GM21717 (cell line): ENCODE data around the gene SFI1.
"Not testable (repeated sequence)": the region's sequence is repeated elsewhere in the genome, so short reads cannot be mapped to it uniquely, and the experiment has no call there.

Experiments used
- ATAC-seq: cut with Tn5 transposase; IDR thresholded peaks from one replicate; pipeline ENCODE4 v1.9.1; 2021; ENCODE audit warnings: mild to moderate bottlenecking, moderate library complexity; ENCODE audit not compliant: unreplicated experiment

SFI1 gene

GRCh38 chr22:31490496-31490925 lies 5.8 kb upstream of the SFI1 start:
- ATAC-seq: peak; percentile 45

GRCh38 chr22:31491218-31491962 lies 4.9 kb upstream of the SFI1 start:
- no peak for ATAC-seq

GRCh38 chr22:31492151-31492550 lies 4.2 kb upstream of the SFI1 start:
- no peak for ATAC-seq

- ATAC-seq: not testable (repeated sequence)
Measured at GRCh38 chr22:31493355-31493754, 3.0 kb upstream of the SFI1 start.

- ATAC-seq: no peak
Measured at GRCh38 chr22:31495343-31495742, 993 bp upstream of the SFI1 start.

- peak; percentile 10 for ATAC-seq
Measured at GRCh38 chr22:31496735-31497146, 405 bp downstream of the SFI1 start.

GRCh38 chr22:31497148-31497938 lies 1.0 kb downstream of the SFI1 start:
- ATAC-seq: no peak

GRCh38 chr22:31501738-31502137 lies 5.4 kb downstream of the SFI1 start:
- no peak for ATAC-seq

- ATAC-seq: no peak
Measured at GRCh38 chr22:31503211-31503964, 7.1 kb downstream of the SFI1 start.

- no peak for ATAC-seq
Measured at GRCh38 chr22:31504282-31504681, 7.9 kb downstream of the SFI1 start.

GRCh38 chr22:31507517-31507916 lies 11.2 kb downstream of the SFI1 start:
- not testable (repeated sequence) for ATAC-seq

- ATAC-seq: no peak
Measured at GRCh38 chr22:31508536-31508935, 12.2 kb downstream of the SFI1 start.

GRCh38 chr22:31509061-31509762 lies 12.9 kb downstream of the SFI1 start:
- no peak for ATAC-seq

GRCh38 chr22:31520051-31520450 lies 23.7 kb downstream of the SFI1 start:
- no peak for ATAC-seq

GRCh38 chr22:31524132-31524531 lies 27.8 kb downstream of the SFI1 start:
- ATAC-seq: not testable (repeated sequence)

GRCh38 chr22:31526270-31526669 lies 29.9 kb downstream of the SFI1 start:
- no peak for ATAC-seq

GRCh38 chr22:31530823-31531195 lies 34.5 kb downstream of the SFI1 start:
- no peak for ATAC-seq

GRCh38 chr22:31532060-31532459 lies 35.7 kb downstream of the SFI1 start:
- no peak for ATAC-seq

- ATAC-seq: no peak
Measured at GRCh38 chr22:31533374-31533773, 37.0 kb downstream of the SFI1 start.

GRCh38 chr22:31537019-31537535 lies 40.7 kb downstream of the SFI1 start:
- ATAC-seq: peak; percentile 58

GRCh38 chr22:31538815-31539214 lies 42.5 kb downstream of the SFI1 start:
- ATAC-seq: no peak
